ENCODE results near the gene THRB.

Gene THRB

GRCh38 chr3:24164967-24165602 is 329.6 kb downstream of the THRB start:
- Histone ChIP-seq H3K4me2 (ENCODE audit: low read depth, low read length, poor library complexity, severe bottlenecking) (no peak overlapping the region), H3K27me3 (ENCODE audit: low read length) (no peaks in the 10 kb centered on the region), H3K9ac (ENCODE audit: low read length) (no peak overlapping the region), H3K9me2 (replicated peaks; ENCODE audit: insufficient read depth, low read length) (no peaks in the 10 kb centered on the region), H3K79me2 (ENCODE audit: insufficient read depth, low read length) (no peaks in the 10 kb centered on the region), H3K9me3 (ENCODE audit: insufficient read depth, low read length) (no peaks in the 10 kb centered on the region), H3K27ac (ENCODE audit: low read depth, low read length) (no peak overlapping the region), H3K4me3 (ENCODE audit: insufficient read depth, low read length, poor library complexity, severe bottlenecking) (no peak overlapping the region), H4K20me1 (ENCODE audit: low read depth, low read length) (no peaks in the 10 kb centered on the region), H3F3A (ENCODE audit: insufficient read depth) (no peaks in the 10 kb centered on the region), H2AFZ (ENCODE audit: low read depth, low read length, severe bottlenecking) (no peak overlapping the region), H3K36me3 (ENCODE audit: low read length) (no peaks in the 10 kb centered on the region)
- TF ChIP-seq, protein P1, sequence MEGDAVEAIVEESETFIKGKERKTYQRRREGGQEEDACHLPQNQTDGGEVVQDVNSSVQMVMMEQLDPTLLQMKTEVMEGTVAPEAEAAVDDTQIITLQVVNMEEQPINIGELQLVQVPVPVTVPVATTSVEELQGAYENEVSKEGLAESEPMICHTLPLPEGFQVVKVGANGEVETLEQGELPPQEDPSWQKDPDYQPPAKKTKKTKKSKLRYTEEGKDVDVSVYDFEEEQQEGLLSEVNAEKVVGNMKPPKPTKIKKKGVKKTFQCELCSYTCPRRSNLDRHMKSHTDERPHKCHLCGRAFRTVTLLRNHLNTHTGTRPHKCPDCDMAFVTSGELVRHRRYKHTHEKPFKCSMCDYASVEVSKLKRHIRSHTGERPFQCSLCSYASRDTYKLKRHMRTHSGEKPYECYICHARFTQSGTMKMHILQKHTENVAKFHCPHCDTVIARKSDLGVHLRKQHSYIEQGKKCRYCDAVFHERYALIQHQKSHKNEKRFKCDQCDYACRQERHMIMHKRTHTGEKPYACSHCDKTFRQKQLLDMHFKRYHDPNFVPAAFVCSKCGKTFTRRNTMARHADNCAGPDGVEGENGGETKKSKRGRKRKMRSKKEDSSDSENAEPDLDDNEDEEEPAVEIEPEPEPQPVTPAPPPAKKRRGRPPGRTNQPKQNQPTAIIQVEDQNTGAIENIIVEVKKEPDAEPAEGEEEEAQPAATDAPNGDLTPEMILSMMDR (IDR thresholded peaks at IDR 0.05; ENCODE audit: insufficient read depth, low read length, poor library complexity, severe bottlenecking) = no peak
- TF ChIP-seq EZH2phosphoT487 (conservative IDR thresholded peaks at IDR 0.05; ENCODE audit: low read length) = no peak

DNA sequence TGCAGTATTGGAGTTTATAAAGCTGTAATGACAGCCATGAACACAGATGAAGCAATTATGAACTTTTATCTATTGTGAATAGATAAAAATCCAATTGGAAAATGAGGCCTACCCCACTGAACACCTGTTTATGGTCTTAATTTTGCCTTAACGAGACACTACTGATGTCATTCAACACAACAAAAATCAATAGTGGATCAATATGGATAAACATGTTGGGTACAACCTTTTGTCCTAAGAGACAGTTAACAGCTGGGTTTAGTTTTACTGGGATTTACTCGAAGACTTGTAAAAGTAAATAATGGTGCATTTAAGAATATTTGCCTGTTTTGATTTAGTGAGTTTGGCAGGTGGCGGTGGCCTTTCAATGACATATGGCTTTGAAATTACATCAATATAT is 331.7 kb downstream of the THRB start:
- Histone ChIP-seq H2AFZ (ENCODE audit: low read depth, low read length, severe bottlenecking) (no peak overlapping the region), H3K27ac (ENCODE audit: low read depth, low read length) (no peak overlapping the region), H3K4me2 (ENCODE audit: low read depth, low read length, poor library complexity, severe bottlenecking) (no peak overlapping the region), H4K20me1 (ENCODE audit: low read depth, low read length) (no peaks in the 10 kb centered on the region), H3F3A (ENCODE audit: insufficient read depth) (no peaks in the 10 kb centered on the region), H3K36me3 (ENCODE audit: low read length) (no peaks in the 10 kb centered on the region), H3K79me2 (ENCODE audit: insufficient read depth, low read length) (no peaks in the 10 kb centered on the region), H3K9ac (ENCODE audit: low read length) (no peak overlapping the region), H3K4me3 (ENCODE audit: insufficient read depth, low read length, poor library complexity, severe bottlenecking) (no peak overlapping the region), H3K9me2 (replicated peaks; ENCODE audit: insufficient read depth, low read length) (no peaks in the 10 kb centered on the region), H3K27me3 (ENCODE audit: low read length) (no peaks in the 10 kb centered on the region), H3K9me3 (ENCODE audit: insufficient read depth, low read length) (no peaks in the 10 kb centered on the region)
- TF ChIP-seq, protein P1 (IDR thresholded peaks at IDR 0.05; ENCODE audit: insufficient read depth, low read length, poor library complexity, severe bottlenecking) = no peak
- no peak for TF ChIP-seq EZH2phosphoT487 (conservative IDR thresholded peaks at IDR 0.05; ENCODE audit: low read length)

DNA sequence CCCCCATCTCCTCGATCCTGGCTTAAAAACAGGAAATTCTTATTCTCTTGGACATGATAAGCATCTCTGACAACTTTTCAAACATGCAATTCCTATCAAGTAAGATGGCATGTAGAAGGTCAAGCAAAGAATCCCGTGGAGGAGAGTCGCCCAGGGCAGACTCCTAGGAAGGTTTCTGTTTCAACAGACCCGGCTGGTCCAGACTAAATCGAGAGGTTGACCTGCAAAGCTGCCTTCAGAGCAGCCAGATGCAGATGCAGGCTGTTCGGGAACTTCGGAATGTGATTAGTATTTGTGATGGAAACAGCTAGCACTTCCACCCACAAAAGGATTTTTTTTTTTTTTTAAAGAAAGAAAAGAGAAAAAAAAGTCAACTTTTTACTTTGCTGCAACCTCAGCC is 332.8 kb downstream of the THRB start:
- H3K9me3 ChIP-seq (ENCODE audit: insufficient read depth, low read length) = no peaks in the 10 kb centered on the region
- no peak overlapping the region for H2AFZ ChIP-seq (ENCODE audit: low read depth, low read length, severe bottlenecking)
- H3K4me2 ChIP-seq (ENCODE audit: low read depth, low read length, poor library complexity, severe bottlenecking) = no peak overlapping the region
- no peaks in the 10 kb centered on the region for H3F3A ChIP-seq (ENCODE audit: insufficient read depth)
- no peaks in the 10 kb centered on the region for H4K20me1 ChIP-seq (ENCODE audit: low read depth, low read length)
- H3K9me2 ChIP-seq (replicated peaks; ENCODE audit: insufficient read depth, low read length) = no peaks in the 10 kb centered on the region
- no peak overlapping the region for H3K27ac ChIP-seq (ENCODE audit: low read depth, low read length)
- H3K79me2 ChIP-seq (ENCODE audit: insufficient read depth, low read length) = no peaks in the 10 kb centered on the region
- no peak overlapping the region for H3K4me3 ChIP-seq (ENCODE audit: insufficient read depth, low read length, poor library complexity, severe bottlenecking)
- no peak overlapping the region for H3K9ac ChIP-seq (ENCODE audit: low read length)
- H3K36me3 ChIP-seq (ENCODE audit: low read length) = no peaks in the 10 kb centered on the region
- no peaks in the 10 kb centered on the region for H3K27me3 ChIP-seq (ENCODE audit: low read length)
- TF ChIP-seq, protein P1 (IDR thresholded peaks at IDR 0.05; ENCODE audit: insufficient read depth, low read length, poor library complexity, severe bottlenecking) = no peak
- no peak for TF ChIP-seq EZH2phosphoT487 (conservative IDR thresholded peaks at IDR 0.05; ENCODE audit: low read length)

Data from SU-DHL-6 (cell line).